Mesendoderm (in vitro differentiated cells): ENCODE measurements around the gene PTPRG.

Experiments
- DNase-seq: peaks from one replicate; pipeline ENCODE4 v3.0.0; 2013
- H2AK5ac ChIP-seq: 2 replicates; pipeline ENCODE4 v1.6.1; 2013; ENCODE audit warnings: low read length, inconsistent platforms
- H2BK120ac ChIP-seq: 2 replicates; pipeline ENCODE4 v1.6.1; 2013; ENCODE audit warnings: low read depth, mild to moderate bottlenecking, low read length, moderate library complexity, mixed read lengths
- H2BK15ac ChIP-seq: replicated peaks from 2 replicates; pipeline ENCODE4 v1.6.1; 2013; ENCODE audit warnings: low read depth, mild to moderate bottlenecking, moderate library complexity
- H2BK5ac ChIP-seq: 2 replicates; pipeline ENCODE4 v1.6.1; 2013; ENCODE audit warnings: low read length, inconsistent platforms
- H3K18ac ChIP-seq: 2 replicates; pipeline ENCODE4 v1.6.1; 2013; ENCODE audit warnings: mild to moderate bottlenecking, low read length, mixed read lengths
- H3K23ac ChIP-seq: one replicate; pipeline ENCODE4 v1.6.1; 2013; ENCODE audit warnings: low read length
- H3K27ac ChIP-seq: 2 replicates; pipeline ENCODE4 v1.5.1; 2013; ENCODE audit warnings: low read depth, mild to moderate bottlenecking, inconsistent platforms, low read length, moderate library complexity
- H3K27me3 ChIP-seq: 2 replicates; pipeline ENCODE4 v1.6.1; 2013; ENCODE audit warnings: low read length, control low read depth, mild to moderate bottlenecking, inconsistent platforms; ENCODE audit not compliant: insufficient read depth, poor library complexity
- H3K36me3 ChIP-seq: 2 replicates; pipeline ENCODE4 v1.6.1; 2013; ENCODE audit warnings: low read length, inconsistent platforms; ENCODE audit not compliant: control insufficient read depth, insufficient read depth
- H3K4ac ChIP-seq: one replicate; pipeline ENCODE4 v1.6.1; 2013; ENCODE audit warnings: low read depth, mild to moderate bottlenecking, low read length, moderate library complexity
- H3K4me1 ChIP-seq: 2 replicates; pipeline ENCODE4 v1.6.1; 2013; ENCODE audit warnings: low read depth, low read length, inconsistent platforms; ENCODE audit not compliant: control insufficient read depth
- H3K4me2 ChIP-seq: 2 replicates; pipeline ENCODE4 v1.6.1; 2013; ENCODE audit warnings: low read length
- H3K4me3 ChIP-seq: 2 replicates; pipeline ENCODE4 v1.5.1; 2013; ENCODE audit warnings: mild to moderate bottlenecking, low read length
- H3K56ac ChIP-seq: one replicate; pipeline ENCODE4 v1.6.1; 2013; ENCODE audit warnings: low read length
- H3K79me1 ChIP-seq: 2 replicates; pipeline ENCODE4 v1.6.1; 2013; ENCODE audit warnings: low read length, inconsistent platforms
- H3K79me2 ChIP-seq: 2 replicates; pipeline ENCODE4 v1.6.1; 2013; ENCODE audit warnings: mild to moderate bottlenecking, low read length; ENCODE audit not compliant: control insufficient read depth, insufficient read depth
- H3K9ac ChIP-seq: 2 replicates; pipeline ENCODE4 v1.6.1; 2013; ENCODE audit warnings: low read length, inconsistent platforms
- H4K5ac ChIP-seq: one replicate; pipeline ENCODE4 v1.6.1; 2013; ENCODE audit warnings: low read length
- H4K8ac ChIP-seq: one replicate; pipeline ENCODE4 v1.6.1; 2013; ENCODE audit warnings: low read depth, mild to moderate bottlenecking, control low read depth, low read length, moderate library complexity
- WGBS: extraction: QIAGEN DNeasy Blood & Tissue Kit; methylation state at CpG from one replicate; pipeline ENCODE4 v1.1.7; 2013; ENCODE audit warnings: low lambda C conversion rate, missing lambda C conversion rate; ENCODE audit not compliant: insufficient coverage; ENCODE audit errors: extremely low coverage; 5-methylcytosine and 5-hydroxymethylcytosine counted together

Gene PTPRG

GRCh38 chr3:61877359-61878138 is 316.2 kb downstream of the PTPRG start:
- Histone ChIP-seq H3K27me3 (no peaks in the 10 kb centered on the region), H3K4me3 (no peak overlapping the region), H3K27ac (no peak overlapping the region)

GRCh38 chr3:61882253-61882652 is 320.9 kb downstream of the PTPRG start:
- H3K56ac ChIP-seq: no peak overlapping the region
- H3K27me3 ChIP-seq: no peaks in the 10 kb centered on the region
- no peak overlapping the region for H4K8ac ChIP-seq
- H2BK120ac ChIP-seq: no peak overlapping the region
- H3K4ac ChIP-seq: no peak overlapping the region
- H3K79me1 ChIP-seq: peaks cover 12% of the 10 kb centered on the region
- H3K18ac ChIP-seq: no peak overlapping the region
- H3K4me1 ChIP-seq: peaks cover 2% of the 10 kb centered on the region
- H2AK5ac ChIP-seq: no peak overlapping the region
- H3K9ac ChIP-seq: no peak overlapping the region
- H2BK15ac ChIP-seq: no peak overlapping the region
- H3K4me2 ChIP-seq: no peak overlapping the region
- no peak overlapping the region for H3K23ac ChIP-seq
- no peak overlapping the region for H2BK5ac ChIP-seq
- no peak for DNase-seq
- H4K5ac ChIP-seq: no peak overlapping the region
- no peak overlapping the region for H3K4me3 ChIP-seq
- peaks cover 34% of the 10 kb centered on the region for H3K79me2 ChIP-seq
- no peak overlapping the region for H3K27ac ChIP-seq
- no peaks in the 10 kb centered on the region for H3K36me3 ChIP-seq

More at GRCh38 chr3:61877359-61878138, 316.2 kb downstream of the PTPRG start:
- Histone ChIP-seq H2BK120ac (no peak overlapping the region), H3K36me3 (no peaks in the 10 kb centered on the region), H4K8ac (no peak overlapping the region), H2BK15ac (no peak overlapping the region), H3K4ac (no peak overlapping the region), H3K4me1 (peaks cover 20% of the 10 kb centered on the region), H3K79me2 (peaks cover 30% of the 10 kb centered on the region), H3K18ac (no peak overlapping the region), H2BK5ac (no peak overlapping the region), H2AK5ac (no peak overlapping the region), H3K9ac (no peak overlapping the region), H3K4me2 (no peak overlapping the region), H3K79me1 (peaks cover 7% of the 10 kb centered on the region), H3K56ac (no peak overlapping the region), H4K5ac (no peak overlapping the region), H3K23ac (no peak overlapping the region)
- no CpG with 5 or more reads among the region's 6 CpGs for WGBS
- peak; percentile 67 for DNase-seq

GRCh38 chr3:61884794-61885193 is 323.4 kb downstream of the PTPRG start:
- peaks cover 24% of the 10 kb centered on the region for H3K79me2 ChIP-seq
- no peak overlapping the region for H3K27ac ChIP-seq
- no peak overlapping the region for H3K56ac ChIP-seq
- H3K79me1 ChIP-seq: peaks cover 12% of the 10 kb centered on the region
- no peaks in the 10 kb centered on the region for H3K4me1 ChIP-seq
- H3K4me3 ChIP-seq: no peak overlapping the region
- no peak overlapping the region for H3K9ac ChIP-seq
- H2BK120ac ChIP-seq: no peak overlapping the region
- no peaks in the 10 kb centered on the region for H3K36me3 ChIP-seq
- no CpG with 5 or more reads among the region's 4 CpGs for WGBS
- no peak overlapping the region for H3K18ac ChIP-seq
- no peak overlapping the region for H2AK5ac ChIP-seq
- no peak overlapping the region for H4K8ac ChIP-seq
- H3K23ac ChIP-seq: no peak overlapping the region
- no peak overlapping the region for H2BK5ac ChIP-seq
- no peak overlapping the region for H3K4me2 ChIP-seq
- no peaks in the 10 kb centered on the region for H3K27me3 ChIP-seq
- DNase-seq: no peak
- no peak overlapping the region for H4K5ac ChIP-seq
- no peak overlapping the region for H3K4ac ChIP-seq
- H2BK15ac ChIP-seq: no peak overlapping the region

- Histone ChIP-seq H3K27me3 (no peaks in the 10 kb centered on the region), H3K4me3 (no peak overlapping the region), H2AK5ac (no peak overlapping the region), H3K4me1 (no peaks in the 10 kb centered on the region), H3K36me3 (no peaks in the 10 kb centered on the region), H3K4ac (no peak overlapping the region), H4K8ac (no peak overlapping the region), H2BK120ac (no peak overlapping the region), H2BK5ac (no peak overlapping the region), H3K79me2 (peaks cover 19% of the 10 kb centered on the region), H4K5ac (no peak overlapping the region), H3K27ac (no peak overlapping the region), H3K56ac (no peak overlapping the region), H3K4me2 (no peak overlapping the region), H3K18ac (no peak overlapping the region), H3K9ac (no peak overlapping the region), H2BK15ac (no peak overlapping the region), H3K23ac (no peak overlapping the region), H3K79me1 (peaks cover 12% of the 10 kb centered on the region)
- DNase-seq: no peak
- no CpG with 5 or more reads among the region's 6 CpGs for WGBS
Observed at GRCh38 chr3:61885414-61885813, 324.0 kb downstream of the PTPRG start.

DNA sequence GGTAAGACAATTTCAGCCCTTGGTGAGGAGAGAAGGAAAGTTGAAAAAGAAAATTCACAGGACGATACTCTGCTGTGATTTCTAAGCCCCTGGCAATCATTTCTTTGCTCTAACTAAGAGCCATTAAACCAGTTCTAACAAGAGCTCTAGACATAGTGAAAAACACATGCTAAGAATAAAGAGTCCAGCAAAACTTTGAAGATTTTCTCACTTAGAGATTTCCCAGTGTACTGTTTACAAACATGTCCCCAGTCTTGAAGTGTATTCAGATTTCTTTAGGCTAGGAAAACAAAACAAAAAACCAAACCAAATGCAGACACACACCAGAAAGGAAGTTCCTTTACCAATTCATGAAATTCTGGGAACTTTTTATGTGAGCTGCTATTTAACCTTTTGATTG is 325.8 kb downstream of the PTPRG start:
- no peak overlapping the region for H3K4me2 ChIP-seq
- H2BK120ac ChIP-seq: no peak overlapping the region
- H3K79me1 ChIP-seq: peaks cover 9% of the 10 kb centered on the region
- H3K4me1 ChIP-seq: peaks cover 2% of the 10 kb centered on the region
- peaks cover 19% of the 10 kb centered on the region for H3K79me2 ChIP-seq
- H3K27me3 ChIP-seq: no peaks in the 10 kb centered on the region
- no peak overlapping the region for H4K8ac ChIP-seq
- H3K9ac ChIP-seq: no peak overlapping the region
- H3K4me3 ChIP-seq: no peak overlapping the region
- H4K5ac ChIP-seq: no peak overlapping the region
- H3K18ac ChIP-seq: no peak overlapping the region
- no peak overlapping the region for H3K56ac ChIP-seq
- no peaks in the 10 kb centered on the region for H3K36me3 ChIP-seq
- no peak overlapping the region for H2BK15ac ChIP-seq
- WGBS: no CpG with 5 or more reads among the region's 1 CpG
- no peak overlapping the region for H2BK5ac ChIP-seq
- no peak for DNase-seq
- no peak overlapping the region for H3K27ac ChIP-seq
- H3K4ac ChIP-seq: no peak overlapping the region
- H2AK5ac ChIP-seq: no peak overlapping the region
- no peak overlapping the region for H3K23ac ChIP-seq

DNA sequence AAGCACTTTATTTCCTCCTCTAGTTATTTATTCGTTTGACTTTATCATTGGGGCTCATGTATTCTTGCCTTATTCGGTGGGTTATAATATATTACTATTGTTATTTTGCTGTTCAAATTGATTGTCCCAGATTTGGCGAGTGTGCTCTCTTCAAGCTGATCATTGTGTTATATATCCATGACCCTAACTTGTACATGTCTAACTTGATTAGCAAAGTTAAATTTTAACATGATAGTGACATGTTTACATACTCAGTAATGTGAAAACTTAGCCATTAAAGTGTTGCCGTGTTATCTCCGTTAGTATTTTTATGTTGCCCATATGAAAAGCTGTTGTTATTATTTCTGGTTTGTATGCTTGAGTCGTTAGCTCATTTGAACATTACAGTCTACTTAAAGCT is 327.9 kb downstream of the PTPRG start:
- no peak overlapping the region for H3K56ac ChIP-seq
- H3K4me2 ChIP-seq: no peak overlapping the region
- no peak overlapping the region for H3K27ac ChIP-seq
- no peak overlapping the region for H3K18ac ChIP-seq
- H3K9ac ChIP-seq: no peak overlapping the region
- H3K4me1 ChIP-seq: peaks cover 8% of the 10 kb centered on the region
- H2BK5ac ChIP-seq: no peak overlapping the region
- no peak overlapping the region for H4K8ac ChIP-seq
- no peak for DNase-seq
- H4K5ac ChIP-seq: no peak overlapping the region
- no peaks in the 10 kb centered on the region for H3K36me3 ChIP-seq
- peaks cover 18% of the 10 kb centered on the region for H3K79me2 ChIP-seq
- H2BK15ac ChIP-seq: no peak overlapping the region
- H3K23ac ChIP-seq: no peak overlapping the region
- no peak overlapping the region for H3K4me3 ChIP-seq
- H2BK120ac ChIP-seq: no peak overlapping the region
- no peak overlapping the region for H3K4ac ChIP-seq
- WGBS: no CpG with 5 or more reads among the region's 6 CpGs
- H3K79me1 ChIP-seq: peaks cover 8% of the 10 kb centered on the region
- no peak overlapping the region for H2AK5ac ChIP-seq
- no peaks in the 10 kb centered on the region for H3K27me3 ChIP-seq
